ENCODE data around the gene PADI3. TPM values are rescaled to one million over a fixed set of nuclear protein-coding genes. Genes with fewer than 3 reads are reported as not detected.

The PADI3 gene
- 0.53 and 7.3 TPM in 2 replicates for total RNA-seq (2014; rRNA removed; shearing (Covaris generic); ENCODE audit: low replicate concordance)

- no peaks in the 10 kb centered on the region for H3K27me3 ChIP-seq
- no peak for DNase-seq
These were observed at the start of gene PADI3 for GRCh38 chr1:17248781-17249180. Gene PADI3 (plus strand): TSS chr1:17249098. CDS start chr1:17249138, 40 bp downstream.

GRCh38 chr1:17199267-17200044 is 49.4 kb upstream of the PADI3 start:
- DNase-seq = no peak

More at GRCh38 chr1:17248781-17249180, at the start of gene PADI3:
- no peaks in the 10 kb centered on the region for H3K36me3 ChIP-seq
- no peak within 1 kb of the TSS for H3K4me3 ChIP-seq
- no peaks in the 10 kb centered on the region for H3K9me3 ChIP-seq

GRCh38 chr1:17200246-17200645 is 48.7 kb upstream of the PADI3 start:
- no peak for DNase-seq
- Histone ChIP-seq H3K9me3 (no peaks in the 10 kb centered on the region), H3K36me3 (no peaks in the 10 kb centered on the region), H3K27me3 (no peaks in the 10 kb centered on the region), H3K4me3 (no peak overlapping the region)

More at GRCh38 chr1:17199267-17200044, 49.4 kb upstream of the PADI3 start:
- Histone ChIP-seq H3K9me3 (no peaks in the 10 kb centered on the region), H3K36me3 (no peaks in the 10 kb centered on the region), H3K27me3 (no peaks in the 10 kb centered on the region), H3K4me3 (no peak overlapping the region)

GRCh38 chr1:17200756-17201155 is 48.1 kb upstream of the PADI3 start:
- no peak overlapping the region for H3K4me3 ChIP-seq
- no peaks in the 10 kb centered on the region for H3K27me3 ChIP-seq
- no peaks in the 10 kb centered on the region for H3K36me3 ChIP-seq
- H3K9me3 ChIP-seq = no peaks in the 10 kb centered on the region
- DNase-seq = no peak

GRCh38 chr1:17201201-17202021 is 47.5 kb upstream of the PADI3 start:
- DNase-seq = no peak
- H3K4me3 ChIP-seq = no peak overlapping the region

GRCh38 chr1:17204546-17205440 is 44.1 kb upstream of the PADI3 start, which contains the start of gene PADI1:
Gene PADI1 (plus strand): TSS chr1:17205128. CDS start chr1:17205218, 90 bp downstream.
- H3K4me3 ChIP-seq = no peak within 1 kb of the TSS

More at GRCh38 chr1:17201201-17202021, 47.5 kb upstream of the PADI3 start:
- Histone ChIP-seq H3K27me3 (no peaks in the 10 kb centered on the region), H3K36me3 (no peaks in the 10 kb centered on the region), H3K9me3 (no peaks in the 10 kb centered on the region)

GRCh38 chr1:17205652-17206051 is 43.2 kb upstream of the PADI3 start:
- DNase-seq = no peak
- Histone ChIP-seq H3K36me3 (no peaks in the 10 kb centered on the region), H3K9me3 (no peaks in the 10 kb centered on the region), H3K4me3 (no peak overlapping the region), H3K27me3 (no peaks in the 10 kb centered on the region)

More at GRCh38 chr1:17204546-17205440, 44.1 kb upstream of the PADI3 start, which contains the start of gene PADI1:
- Histone ChIP-seq H3K9me3 (no peaks in the 10 kb centered on the region), H3K27me3 (no peaks in the 10 kb centered on the region), H3K36me3 (no peaks in the 10 kb centered on the region)
- no peak for DNase-seq

GRCh38 chr1:17206196-17206595 is 42.7 kb upstream of the PADI3 start:
- no peak for DNase-seq
- H3K36me3 ChIP-seq = no peaks in the 10 kb centered on the region
- no peaks in the 10 kb centered on the region for H3K27me3 ChIP-seq
- H3K9me3 ChIP-seq = no peaks in the 10 kb centered on the region
- H3K4me3 ChIP-seq = no peak overlapping the region

- H3K4me3 ChIP-seq = no peak overlapping the region
- no peaks in the 10 kb centered on the region for H3K27me3 ChIP-seq
- no peak for DNase-seq
- no peaks in the 10 kb centered on the region for H3K9me3 ChIP-seq
- no peaks in the 10 kb centered on the region for H3K36me3 ChIP-seq
These were observed 41.9 kb upstream of the PADI3 start for GRCh38 chr1:17207046-17207445.

- DNase-seq = no peak
- Histone ChIP-seq H3K9me3 (no peaks in the 10 kb centered on the region), H3K36me3 (no peaks in the 10 kb centered on the region), H3K4me3 (no peak overlapping the region), H3K27me3 (no peaks in the 10 kb centered on the region)
These were observed 41.4 kb upstream of the PADI3 start for GRCh38 chr1:17207540-17207939.

GRCh38 chr1:17207966-17208418 is 40.9 kb upstream of the PADI3 start:
- Histone ChIP-seq H3K36me3 (no peaks in the 10 kb centered on the region), H3K27me3 (no peaks in the 10 kb centered on the region), H3K9me3 (no peaks in the 10 kb centered on the region), H3K4me3 (no peak overlapping the region)
- DNase-seq = peak; percentile 70

- no peak for DNase-seq
- H3K27me3 ChIP-seq = no peaks in the 10 kb centered on the region
- no peak overlapping the region for H3K4me3 ChIP-seq
- no peaks in the 10 kb centered on the region for H3K36me3 ChIP-seq
- no peaks in the 10 kb centered on the region for H3K9me3 ChIP-seq
These were observed 40.4 kb upstream of the PADI3 start for GRCh38 chr1:17208546-17208945.

GRCh38 chr1:17209430-17209829 is 39.5 kb upstream of the PADI3 start:
- Histone ChIP-seq H3K4me3 (no peak overlapping the region), H3K27me3 (no peaks in the 10 kb centered on the region), H3K9me3 (no peaks in the 10 kb centered on the region), H3K36me3 (no peaks in the 10 kb centered on the region)
- DNase-seq = no peak

- no peak for DNase-seq
- Histone ChIP-seq H3K4me3 (no peak overlapping the region), H3K36me3 (no peaks in the 10 kb centered on the region), H3K27me3 (no peaks in the 10 kb centered on the region), H3K9me3 (no peaks in the 10 kb centered on the region)
These were observed 38.7 kb upstream of the PADI3 start for GRCh38 chr1:17210176-17210575.

GRCh38 chr1:17211377-17211776 is 37.5 kb upstream of the PADI3 start:
- no peak for DNase-seq
- Histone ChIP-seq H3K27me3 (no peaks in the 10 kb centered on the region), H3K36me3 (no peaks in the 10 kb centered on the region), H3K4me3 (no peak overlapping the region), H3K9me3 (no peaks in the 10 kb centered on the region)

- DNase-seq = no peak
- no peaks in the 10 kb centered on the region for H3K9me3 ChIP-seq
- no peaks in the 10 kb centered on the region for H3K36me3 ChIP-seq
- H3K27me3 ChIP-seq = no peaks in the 10 kb centered on the region
- H3K4me3 ChIP-seq = no peak overlapping the region
These were observed 36.9 kb upstream of the PADI3 start for GRCh38 chr1:17212009-17212408.
